NCI-H82 treated with DMSO at 0.1 percent for 48 hours (cell line): Measurements from ENCODE around the gene OPN5.

Experiments used
- DNase-seq: peaks from one replicate; lab custom pipeline; 2025; ENCODE audit not compliant: unreplicated experiment; lab: John Stamatoyannopoulos, UW

Gene OPN5

DNA sequence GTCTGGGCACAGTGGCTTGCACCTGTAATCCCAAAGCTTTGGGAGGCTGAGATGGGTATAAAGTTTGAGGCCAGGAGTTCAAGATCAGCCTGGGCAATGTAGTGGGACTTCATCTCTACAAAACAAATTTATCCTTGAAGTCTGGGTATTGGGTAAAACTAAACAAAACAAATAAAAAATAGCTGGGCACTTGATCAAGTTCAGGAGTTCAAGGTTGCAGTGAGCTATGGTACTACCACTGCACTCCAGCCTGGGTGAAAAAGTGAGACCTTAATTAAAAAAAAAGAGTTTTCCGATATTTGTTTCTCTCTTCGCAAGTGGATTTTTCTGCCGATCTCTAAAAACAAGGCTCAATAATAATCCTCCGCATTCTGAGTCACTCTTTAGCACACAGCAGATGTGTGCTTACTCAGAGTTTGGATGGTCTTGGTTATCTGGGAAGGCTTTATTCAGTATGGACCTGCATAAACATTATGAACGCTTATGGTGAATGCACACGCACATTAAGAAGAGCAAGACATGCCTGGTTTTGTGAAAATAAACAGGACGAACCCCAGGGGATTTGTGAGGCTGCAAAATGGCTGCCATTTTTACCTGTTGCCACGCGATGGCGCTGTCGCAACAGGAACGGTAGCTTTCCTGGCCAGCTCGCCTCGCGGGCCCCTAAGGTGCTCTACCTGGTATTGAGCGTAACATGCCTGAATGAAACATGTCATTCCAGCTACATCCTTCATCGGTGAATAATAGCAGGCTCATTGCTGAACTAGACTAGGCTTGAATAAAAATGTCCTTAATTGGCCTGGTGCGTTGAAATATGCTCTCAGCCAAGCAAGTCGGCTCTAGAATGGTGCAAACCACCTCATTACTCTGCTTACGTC, 6.0 kb downstream of the OPN5 start:
- DNase-seq = peak; percentile 35

DNA sequence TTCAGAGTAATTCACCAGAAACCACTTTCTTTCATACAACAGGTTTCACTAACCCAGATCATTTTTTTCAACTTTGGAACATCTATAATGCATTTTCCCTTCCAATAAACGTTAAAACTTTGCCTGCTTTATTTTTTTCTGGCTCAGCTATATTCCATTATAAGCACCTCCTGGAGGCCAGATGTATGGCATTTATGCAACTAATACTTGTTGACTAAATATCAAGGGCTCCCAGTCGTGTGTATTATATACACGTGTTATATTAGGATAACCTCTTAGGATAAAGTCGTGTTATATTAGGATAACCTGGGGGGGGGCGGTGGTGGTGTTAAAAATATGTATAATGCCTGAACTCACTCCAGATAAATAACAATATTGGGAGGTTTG, 6.7 kb downstream of the OPN5 start:
- no peak for DNase-seq

DNA sequence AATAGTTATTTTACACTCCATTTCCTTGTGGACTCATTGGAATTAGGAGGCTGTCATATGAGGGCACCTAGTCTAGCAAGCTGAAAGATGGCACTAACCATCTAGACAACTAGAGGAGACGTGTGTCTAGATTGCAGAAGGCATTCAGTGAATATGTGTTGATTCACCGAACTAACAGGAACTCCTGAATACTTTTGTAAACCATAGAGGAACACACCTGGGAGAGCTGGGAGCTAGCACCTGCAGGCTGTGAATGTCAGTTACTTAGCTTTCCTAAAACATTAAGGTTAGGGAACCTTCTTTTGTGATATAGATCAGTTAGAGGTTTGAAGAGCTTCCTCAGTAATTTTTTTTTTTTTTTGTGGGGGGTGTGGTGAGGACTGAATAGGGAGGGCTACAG, 7.7 kb downstream of the OPN5 start:
- no peak for DNase-seq

DNA sequence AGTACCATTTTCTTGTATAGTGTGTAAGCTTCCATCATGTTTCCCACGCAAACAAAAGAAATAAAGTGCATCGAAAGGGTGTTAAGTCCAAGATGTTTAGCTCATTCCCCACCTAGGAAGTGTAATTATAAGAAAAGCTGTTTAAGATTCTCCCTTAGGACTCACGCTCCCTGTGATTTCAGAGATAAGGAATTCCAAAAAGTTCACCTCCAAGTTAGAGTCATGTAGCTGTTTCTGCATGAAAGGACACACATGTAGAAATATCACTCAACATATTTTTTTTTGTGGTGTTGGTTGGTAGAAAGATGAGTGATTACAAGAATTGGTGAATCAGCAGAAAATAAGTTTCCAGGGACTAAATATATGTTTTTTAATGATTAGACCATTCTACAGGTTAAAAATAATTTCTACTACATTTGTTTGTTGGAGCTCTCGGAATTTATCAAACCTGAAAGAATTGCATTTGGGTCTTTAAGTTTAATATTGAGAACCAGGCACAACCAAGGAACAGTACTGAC, 10.4 kb downstream of the OPN5 start:
- no peak for DNase-seq

DNA sequence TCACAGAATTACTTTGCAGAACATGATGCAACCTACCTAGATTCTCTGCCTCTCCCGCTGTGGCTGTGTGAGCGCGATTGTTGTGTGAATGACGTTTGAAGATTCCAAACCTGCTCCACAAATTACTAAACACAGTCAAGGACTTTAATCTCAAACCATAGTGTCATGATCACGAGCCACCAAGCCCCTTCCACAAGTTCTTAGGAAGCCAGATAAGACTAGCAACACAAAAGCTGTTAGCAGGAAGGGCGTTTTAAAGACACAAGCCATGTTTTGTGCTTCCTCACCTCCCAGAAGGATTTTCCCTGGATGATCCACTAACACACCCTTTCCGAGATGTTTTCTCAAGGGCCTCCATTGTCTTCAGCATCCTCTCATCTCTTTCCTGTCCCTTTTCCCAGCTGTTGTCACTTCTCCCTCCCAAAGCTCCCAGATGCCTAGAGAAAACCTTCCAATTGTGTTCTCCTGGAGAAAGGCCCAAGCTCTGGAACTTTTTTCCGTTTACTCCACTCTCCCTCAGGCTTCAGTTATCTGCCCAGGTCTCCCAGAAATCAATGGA, 12.8 kb downstream of the OPN5 start:
- no peak for DNase-seq

DNA sequence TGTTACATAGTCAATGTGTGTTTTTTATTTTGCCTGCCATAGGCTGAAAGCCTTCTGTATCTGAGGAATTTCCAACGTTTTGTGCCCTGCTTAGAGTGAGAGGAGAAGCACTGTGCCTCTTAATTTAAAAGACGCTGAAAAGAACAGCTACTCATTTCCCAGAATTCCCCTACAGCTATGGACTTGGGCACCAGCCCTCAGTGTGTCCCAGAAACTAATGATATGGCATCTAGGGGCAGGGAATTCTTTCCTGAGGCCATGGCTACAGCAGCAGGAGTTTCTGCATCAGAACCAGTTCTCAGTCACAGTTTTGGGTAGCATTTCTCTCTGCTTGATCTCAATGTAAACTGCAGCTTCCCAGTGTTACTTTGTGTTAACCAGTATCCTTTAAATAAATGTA, 20.2 kb downstream of the OPN5 start:
- DNase-seq = no peak

DNA sequence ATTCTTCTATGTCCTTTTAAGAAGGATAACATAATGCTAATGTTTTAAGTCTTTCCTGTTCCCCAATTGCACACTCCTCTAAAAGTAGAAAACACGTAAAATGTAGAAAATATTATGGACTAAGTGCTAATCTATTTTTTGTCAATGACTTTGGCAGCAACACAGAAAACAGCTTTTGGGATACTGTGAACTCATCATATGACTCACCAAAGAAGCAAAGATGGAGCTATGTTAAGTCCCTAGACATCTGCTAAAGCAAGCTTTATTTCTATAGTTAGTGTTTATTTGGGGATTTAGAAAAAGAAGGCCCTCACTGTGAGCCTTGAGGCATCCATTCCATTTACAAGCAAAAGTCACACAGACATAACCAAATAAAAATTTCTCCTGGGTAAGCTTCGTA, 23.0 kb downstream of the OPN5 start:
- no peak for DNase-seq

DNA sequence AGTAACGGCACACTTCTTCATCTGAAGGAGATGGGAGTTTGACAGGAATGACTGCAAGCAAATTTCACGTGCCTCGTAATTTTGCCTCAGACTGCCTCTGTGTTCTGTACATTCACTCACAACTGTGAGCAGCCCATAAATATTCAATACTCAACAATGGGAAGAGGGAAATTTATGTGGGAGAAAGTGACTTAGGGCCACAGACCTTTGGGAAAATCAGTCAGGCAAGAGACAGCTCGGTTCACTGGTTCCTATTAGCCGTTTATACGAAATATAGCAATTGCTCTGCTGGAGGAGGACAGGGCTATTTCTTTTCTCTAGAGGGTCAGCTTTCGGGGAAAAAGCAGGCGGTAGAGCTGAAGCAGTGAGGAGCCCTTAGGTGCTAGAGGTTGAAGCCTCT, 28.0 kb downstream of the OPN5 start:
- no peak for DNase-seq

DNA sequence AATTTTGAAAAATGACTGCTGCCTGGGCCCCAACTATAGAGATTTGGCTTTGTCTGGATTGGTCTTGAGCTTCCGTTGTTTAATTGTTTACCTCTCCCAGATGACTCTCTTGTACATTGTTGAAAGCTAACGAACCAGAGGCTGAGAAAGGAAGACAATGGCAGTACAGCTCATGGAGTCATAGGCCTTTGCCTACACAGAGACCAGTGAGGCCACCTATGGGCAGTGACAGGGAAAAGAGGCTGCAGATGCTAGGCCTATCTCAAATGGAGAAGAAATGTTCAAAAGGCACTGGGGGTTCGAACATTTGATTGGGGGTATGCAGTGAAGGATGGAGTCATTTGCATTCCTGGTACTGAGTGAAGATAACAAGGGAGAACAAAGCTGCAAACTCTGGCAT, 29.1 kb downstream of the OPN5 start:
- no peak for DNase-seq

DNA sequence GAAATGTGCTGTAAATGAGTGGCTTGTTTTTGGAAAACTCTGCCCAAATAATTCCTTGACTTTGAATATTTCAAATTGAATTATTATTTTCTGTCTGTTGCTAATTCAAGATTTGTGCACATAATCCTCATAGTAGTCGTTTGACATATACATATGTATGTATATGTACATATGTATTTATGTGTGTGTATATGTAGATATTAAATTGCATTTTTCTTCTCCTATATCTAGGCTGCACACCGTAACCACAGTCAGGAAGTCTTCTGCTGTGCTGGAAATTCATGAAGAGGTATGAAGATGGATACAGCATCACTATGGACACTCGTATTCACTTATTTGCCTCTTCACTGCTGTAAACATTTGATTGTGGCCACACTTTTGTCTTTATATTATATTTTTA, 29.6 kb downstream of the OPN5 start:
- no peak for DNase-seq

DNA sequence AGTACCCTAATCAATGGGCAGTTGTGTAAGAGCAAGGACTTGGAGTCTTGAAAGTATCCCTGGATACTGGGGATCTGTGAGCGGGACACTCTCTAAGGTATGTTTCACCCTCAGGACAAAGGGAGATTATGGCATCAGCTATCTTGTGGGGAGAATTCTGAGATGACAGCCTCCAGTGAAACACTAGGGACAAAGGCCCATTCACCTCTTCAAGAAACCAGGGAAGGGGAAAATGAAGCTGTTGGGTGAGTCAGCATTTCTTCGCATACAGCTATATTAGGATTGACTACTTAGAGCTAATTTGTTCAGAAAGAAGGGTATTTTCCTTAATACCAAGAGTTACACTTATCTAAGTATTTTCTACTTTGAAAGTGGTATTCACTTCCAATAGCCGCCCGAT, 35.9 kb downstream of the OPN5 start:
- no peak for DNase-seq

DNA sequence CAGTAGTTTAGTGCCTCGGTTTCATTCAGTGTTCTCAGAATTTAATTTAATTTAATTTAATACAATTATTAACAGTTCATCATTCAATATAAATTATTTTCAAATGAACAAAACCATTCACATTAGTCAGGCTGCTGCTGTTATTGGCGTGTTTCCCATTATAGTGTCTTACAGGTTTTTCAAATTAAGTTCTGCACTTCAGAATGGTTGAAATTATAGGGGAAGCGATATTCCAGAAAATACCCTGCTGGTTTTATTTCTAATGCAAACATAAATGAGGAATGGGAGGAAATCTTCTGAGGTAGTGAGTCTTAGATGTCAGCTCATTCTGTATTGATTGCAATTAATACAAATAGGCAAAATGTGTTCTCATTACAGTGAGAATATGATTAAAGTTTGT, 37.6 kb downstream of the OPN5 start:
- no peak for DNase-seq

DNA sequence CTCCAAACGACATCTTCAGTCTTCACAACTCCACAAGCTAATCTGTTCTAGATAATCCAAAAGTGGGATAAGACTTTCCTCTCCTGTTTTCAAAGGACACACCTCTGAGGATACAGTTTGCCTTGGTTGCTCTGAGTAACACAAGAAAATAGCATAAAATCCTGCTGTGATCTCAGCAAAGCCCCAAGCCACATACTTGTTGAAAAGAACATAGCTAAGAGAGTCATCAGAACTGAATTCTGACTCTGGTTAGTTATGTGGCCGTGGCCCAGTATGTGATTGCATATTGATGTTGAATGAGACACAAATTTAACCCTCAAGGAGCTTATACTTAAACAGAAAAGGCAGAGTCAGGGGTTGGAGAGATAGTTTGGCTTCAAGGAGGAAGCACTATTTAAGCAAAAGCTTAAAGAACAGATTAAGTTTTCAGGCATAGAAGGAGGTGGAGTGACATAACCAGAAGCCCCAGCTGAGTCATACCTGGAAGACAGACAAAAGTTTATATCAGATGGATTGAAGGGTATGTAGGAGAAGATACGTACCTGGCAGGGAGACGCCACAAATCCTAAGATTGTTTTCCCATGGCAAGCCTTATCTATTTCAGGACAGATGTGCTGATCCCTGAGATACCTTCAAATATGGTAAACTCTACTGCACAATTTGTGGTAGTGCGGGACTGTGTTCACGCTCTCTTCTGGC, 41.2 kb downstream of the OPN5 start:
- DNase-seq = no peak

DNA sequence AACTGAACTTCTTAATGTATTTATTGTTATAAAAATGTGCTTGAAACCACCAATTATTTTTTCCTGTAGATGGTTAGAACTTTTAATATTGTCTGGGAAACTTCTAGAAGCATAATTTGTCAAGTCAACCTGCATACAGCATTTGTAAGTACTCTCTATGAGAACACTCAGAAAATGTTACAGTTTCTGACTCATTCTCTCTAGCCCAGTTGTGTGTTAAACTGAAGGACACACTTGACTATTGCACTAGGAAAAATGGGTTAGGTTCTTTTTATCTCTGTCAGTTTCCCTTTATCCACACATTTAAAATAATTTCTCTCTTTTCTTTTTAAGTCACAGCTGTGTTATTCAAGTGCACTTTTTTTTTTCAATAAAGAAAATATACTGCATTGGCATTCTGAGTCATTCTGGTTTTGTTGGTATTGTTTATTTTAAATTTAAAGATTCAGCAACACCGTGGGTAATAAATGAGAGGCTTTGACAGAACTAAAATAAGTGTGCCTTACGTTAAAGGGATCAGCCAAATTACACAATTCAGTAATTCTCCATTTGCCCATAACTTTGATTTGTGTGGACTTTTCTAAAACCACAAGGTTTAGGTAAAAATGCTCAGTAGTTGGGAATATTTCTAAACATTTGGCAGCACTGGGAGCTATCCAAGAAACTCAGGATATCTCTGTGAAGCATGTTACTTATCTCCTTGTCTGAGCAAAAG, 50.7 kb downstream of the OPN5 start:
- no peak for DNase-seq

DNA sequence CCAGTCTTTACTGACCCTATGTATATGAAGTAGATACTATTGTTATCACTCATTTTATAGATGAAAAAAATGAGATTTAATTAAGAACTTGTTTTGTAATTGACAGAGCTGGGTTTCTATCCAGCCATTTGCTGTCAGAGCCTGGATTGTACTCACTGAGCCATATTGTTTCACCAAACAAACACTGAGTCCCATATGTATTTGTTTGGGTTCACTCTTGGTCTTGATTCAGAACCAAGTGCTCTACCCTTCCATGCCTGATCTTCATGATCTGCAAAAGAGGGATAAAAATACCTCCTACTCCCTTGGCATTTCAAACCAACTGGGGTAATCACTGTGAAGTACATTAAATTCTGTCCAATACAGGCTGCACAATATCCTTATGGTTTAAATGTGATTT, 52.4 kb downstream of the OPN5 start:
- no peak for DNase-seq

DNA sequence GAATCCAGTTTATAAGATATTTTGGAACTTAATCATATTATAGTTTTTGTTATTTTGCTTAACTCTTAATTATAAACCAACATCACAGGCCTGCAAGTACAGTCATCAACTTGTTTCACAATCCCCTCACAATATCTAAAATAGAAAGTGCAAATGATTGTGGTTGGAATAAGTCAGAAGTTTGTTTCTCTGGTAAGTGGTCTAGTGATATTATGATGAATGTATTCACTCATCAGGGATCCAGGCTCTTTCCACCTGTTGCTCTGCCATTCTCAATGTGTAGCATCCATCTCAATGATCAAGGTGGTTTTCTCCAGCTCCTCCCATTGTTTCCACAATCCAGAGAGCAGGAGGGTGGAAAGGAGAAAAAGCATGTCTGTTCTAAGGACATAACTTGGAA, 54.2 kb downstream of the OPN5 start:
- no peak for DNase-seq

DNA sequence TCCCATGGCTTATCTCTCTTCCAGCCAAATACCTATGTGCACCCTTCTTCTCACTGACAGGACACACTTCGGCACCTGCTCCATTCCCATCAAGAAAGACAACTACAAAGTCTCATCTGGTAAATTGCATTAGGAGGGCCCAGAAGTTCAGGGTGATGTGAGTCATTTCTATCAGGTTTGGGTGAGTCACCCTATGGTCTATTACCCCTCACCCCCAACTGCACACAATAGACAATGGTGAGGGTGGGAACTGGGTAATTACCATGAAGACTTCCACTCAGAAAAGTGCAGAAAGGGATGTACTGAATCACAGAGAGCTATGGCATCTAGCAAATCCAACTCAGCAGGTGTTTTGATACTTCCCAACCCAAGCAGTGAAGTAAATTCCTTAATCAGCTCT, 54.8 kb downstream of the OPN5 start:
- no peak for DNase-seq

DNA sequence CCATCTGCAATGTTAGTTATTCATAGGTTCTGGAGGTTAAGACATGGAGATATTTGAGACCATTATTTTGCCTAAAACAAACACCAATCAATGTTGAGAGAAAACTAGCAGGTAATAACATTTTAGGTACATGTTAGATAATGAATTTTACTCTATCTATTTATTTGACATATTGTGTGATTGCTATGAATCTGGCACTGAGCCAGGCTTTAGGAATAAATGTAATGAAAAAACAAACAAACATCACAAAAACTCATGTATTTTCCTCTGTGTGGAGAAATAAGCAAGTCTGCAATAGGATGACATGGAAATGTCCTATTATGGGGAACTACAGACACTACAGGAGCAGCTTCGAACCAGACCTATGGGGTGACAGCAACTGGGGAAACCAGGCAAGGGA, 57.8 kb downstream of the OPN5 start:
- DNase-seq = no peak

DNA sequence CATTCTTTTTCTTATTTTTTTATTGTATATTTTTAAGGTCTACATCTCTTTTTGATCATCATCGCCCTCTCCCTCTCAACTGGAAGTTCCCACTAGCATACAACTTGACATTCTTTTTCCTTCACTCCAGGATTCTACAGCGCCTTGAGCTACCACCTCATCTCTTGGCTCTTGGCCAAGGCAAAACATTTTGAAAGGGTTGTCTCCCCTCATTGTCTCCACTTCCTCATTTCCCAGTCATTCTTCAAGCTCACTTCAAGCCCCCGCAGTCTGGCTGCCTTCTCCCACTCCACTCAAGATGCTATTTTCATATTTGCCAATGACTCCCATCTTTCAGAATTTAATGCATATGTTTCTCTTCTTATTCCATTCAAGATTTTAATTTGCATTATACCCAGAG, 63.0 kb downstream of the OPN5 start:
- DNase-seq = no peak

DNA sequence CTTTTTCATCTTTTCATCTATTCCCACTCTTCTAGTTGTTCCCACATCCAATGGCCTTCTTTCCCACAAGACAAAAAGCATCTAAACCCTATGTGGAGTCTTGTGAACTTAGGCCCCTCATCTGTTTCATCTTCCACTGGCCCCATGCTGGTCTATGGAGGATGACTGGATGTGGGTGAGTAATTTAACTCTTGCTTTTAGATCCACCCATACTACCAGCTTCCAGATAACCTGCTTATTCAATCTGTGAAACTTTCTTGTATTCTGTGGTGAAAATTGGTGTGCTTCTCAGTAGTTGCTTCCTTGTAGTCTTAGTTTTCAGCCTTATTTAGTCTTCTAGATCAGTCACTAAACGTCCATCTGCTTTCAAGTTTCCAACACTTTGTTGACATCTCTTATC, 64.9 kb downstream of the OPN5 start:
- DNase-seq = no peak

DNA sequence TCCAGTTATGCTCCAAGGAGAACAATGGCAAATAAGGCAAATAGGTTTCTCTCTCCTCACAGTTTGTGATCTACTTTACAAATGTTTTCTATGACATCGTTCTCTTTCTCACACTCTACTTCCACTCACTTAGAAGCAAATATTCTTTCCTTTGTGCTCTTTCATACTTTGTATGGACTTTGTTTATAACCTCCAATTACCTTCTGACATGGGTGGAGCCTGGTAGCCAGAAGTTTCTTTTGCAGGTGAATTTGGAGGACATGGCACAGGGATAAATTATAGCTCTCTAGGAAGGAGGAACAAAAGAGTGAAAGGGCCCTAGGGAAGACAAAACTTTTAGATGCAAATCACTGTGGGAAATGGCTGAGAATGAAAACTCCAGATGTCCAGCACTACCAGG, 69.3 kb downstream of the OPN5 start:
- DNase-seq = no peak

DNA sequence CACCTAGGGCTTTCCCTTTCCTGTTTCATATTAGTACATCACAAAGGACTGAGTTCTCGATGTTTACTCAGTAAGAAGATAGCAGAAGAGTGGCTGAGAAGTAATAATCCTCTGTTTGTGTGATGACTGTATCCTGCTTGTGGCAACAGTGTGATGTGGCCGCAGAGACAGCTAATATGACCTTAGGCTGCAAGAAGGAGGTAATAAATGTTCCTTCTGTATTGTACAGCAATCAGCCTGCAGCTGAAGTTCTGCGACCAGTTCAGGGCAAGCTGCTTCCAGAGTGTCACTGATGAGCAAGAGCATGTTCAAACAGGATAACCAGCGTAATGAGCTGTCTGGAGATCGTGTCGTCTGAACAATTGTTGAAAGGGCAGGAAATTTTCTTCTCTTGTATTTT, 70.9 kb downstream of the OPN5 start:
- no peak for DNase-seq
